Esophagus muscularis mucosa (tissue), 3 donors: ENCODE data around the gene ERI3.

Source experiments
- CTCF ChIP-seq, 3 experiments: fragments of 200-600 bp in 2 of 3; fragments of 450-650 bp in 1 of 3; sonication (generic) in 2 of 3; IDR thresholded peaks; one replicate each; pipeline ENCODE4 v1.5.1; 2017 to 2019; ENCODE audit warnings: antibody characterized with exemption in 3 of 3, mild to moderate bottlenecking in 2 of 3, moderate library complexity in 1 of 3
- POLR2A ChIP-seq: fragments of 450-650 bp; IDR thresholded peaks from one replicate; pipeline ENCODE4 v1.6.1; 2017; ENCODE audit warnings: antibody characterized with exemption, moderate library complexity, mild to moderate bottlenecking, low read depth
- POLR2AphosphoS5 ChIP-seq, 2 donors: sonication (generic); formaldehyde crosslinking; IDR thresholded peaks; one replicate each; pipeline ENCODE4 v1.6.1; 2017; ENCODE audit warnings: antibody characterized with exemption in 2 of 2

GRCh38 chr1:44327679-44328491 lies 27.2 kb downstream of the ERI3 start:
- TF ChIP-seq POLR2A (no peak), CTCF (IDR thresholded peaks at IDR 0.05) (no peak), POLR2AphosphoS5 (IDR thresholded peaks at IDR 0.05) (peak in 1 of 2 donors; percentile 73)
